Measurements from ENCODE around the gene EHBP1L1.

GRCh38 chr11:65599216-65599954 is 23.5 kb downstream of the EHBP1L1 start:
- no peak for TF ChIP-seq CTCF (IDR thresholded peaks at IDR 0.05; ENCODE audit: poor library complexity, severe bottlenecking)
- TF ChIP-seq EP300 (conservative IDR thresholded peaks at IDR 0.05; ENCODE audit: poor library complexity, severe bottlenecking): no peak
- no peak for TF ChIP-seq POLR2AphosphoS5 (IDR thresholded peaks at IDR 0.05)
- no peak for TF ChIP-seq EZH2 (IDR thresholded peaks at IDR 0.05; ENCODE audit: borderline replicate concordance, insufficient read depth, low read length, poor library complexity, severe bottlenecking)
- TF ChIP-seq RAD21 (conservative IDR thresholded peaks at IDR 0.05): no peak
- TF ChIP-seq, protein P1, sequence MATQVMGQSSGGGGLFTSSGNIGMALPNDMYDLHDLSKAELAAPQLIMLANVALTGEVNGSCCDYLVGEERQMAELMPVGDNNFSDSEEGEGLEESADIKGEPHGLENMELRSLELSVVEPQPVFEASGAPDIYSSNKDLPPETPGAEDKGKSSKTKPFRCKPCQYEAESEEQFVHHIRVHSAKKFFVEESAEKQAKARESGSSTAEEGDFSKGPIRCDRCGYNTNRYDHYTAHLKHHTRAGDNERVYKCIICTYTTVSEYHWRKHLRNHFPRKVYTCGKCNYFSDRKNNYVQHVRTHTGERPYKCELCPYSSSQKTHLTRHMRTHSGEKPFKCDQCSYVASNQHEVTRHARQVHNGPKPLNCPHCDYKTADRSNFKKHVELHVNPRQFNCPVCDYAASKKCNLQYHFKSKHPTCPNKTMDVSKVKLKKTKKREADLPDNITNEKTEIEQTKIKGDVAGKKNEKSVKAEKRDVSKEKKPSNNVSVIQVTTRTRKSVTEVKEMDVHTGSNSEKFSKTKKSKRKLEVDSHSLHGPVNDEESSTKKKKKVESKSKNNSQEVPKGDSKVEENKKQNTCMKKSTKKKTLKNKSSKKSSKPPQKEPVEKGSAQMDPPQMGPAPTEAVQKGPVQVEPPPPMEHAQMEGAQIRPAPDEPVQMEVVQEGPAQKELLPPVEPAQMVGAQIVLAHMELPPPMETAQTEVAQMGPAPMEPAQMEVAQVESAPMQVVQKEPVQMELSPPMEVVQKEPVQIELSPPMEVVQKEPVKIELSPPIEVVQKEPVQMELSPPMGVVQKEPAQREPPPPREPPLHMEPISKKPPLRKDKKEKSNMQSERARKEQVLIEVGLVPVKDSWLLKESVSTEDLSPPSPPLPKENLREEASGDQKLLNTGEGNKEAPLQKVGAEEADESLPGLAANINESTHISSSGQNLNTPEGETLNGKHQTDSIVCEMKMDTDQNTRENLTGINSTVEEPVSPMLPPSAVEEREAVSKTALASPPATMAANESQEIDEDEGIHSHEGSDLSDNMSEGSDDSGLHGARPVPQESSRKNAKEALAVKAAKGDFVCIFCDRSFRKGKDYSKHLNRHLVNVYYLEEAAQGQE (IDR thresholded peaks at IDR 0.05; ENCODE audit: borderline replicate concordance): no peak
- no peak for TF ChIP-seq TAF1 (IDR thresholded peaks at IDR 0.05; ENCODE audit: low read depth)
- no peak for TF ChIP-seq MXI1 (conservative IDR thresholded peaks at IDR 0.05; ENCODE audit: poor library complexity, severe bottlenecking)

Data from neural cell (in vitro differentiated cells).